GM12891 (cell line): Measurements from ENCODE around the gene CMTM2.
"Not testable (repeated sequence)": the region's sequence is repeated elsewhere in the genome, so short reads cannot be mapped to it uniquely, and the experiment has no call there.

Experiments
- DNase-seq: peaks from one replicate; pipeline ENCODE4 v3.0.0; 2011; ENCODE audit warnings: low spot score; ENCODE audit not compliant: insufficient read length
- FAIRE-seq: peaks from 2 replicates; lab custom pipeline; 2011; peaks lifted over from hg19 to GRCh38; lab: Jason Lieb, UNC
- PAX5 ChIP-seq: IDR thresholded peaks from 2 replicates; pipeline ENCODE4 v1.6.1; 2011; ENCODE audit warnings: low read length, moderate library complexity, mild to moderate bottlenecking; ENCODE audit not compliant: insufficient read depth, severe bottlenecking
- POLR2A ChIP-seq: IDR thresholded peaks from 2 replicates; pipeline ENCODE4 v1.6.1; 2011; ENCODE audit warnings: low read depth, low read length, control low read depth
- POLR2AphosphoS5 ChIP-seq: IDR thresholded peaks from 2 replicates; pipeline ENCODE4 v1.6.1; 2011; ENCODE audit warnings: low read depth, low read length, control low read depth
- POU2F2 ChIP-seq: IDR thresholded peaks from 2 replicates; pipeline ENCODE4 v1.6.1; 2011; ENCODE audit warnings: low read depth, mild to moderate bottlenecking, control low read depth, low read length, moderate library complexity
- SPI1 ChIP-seq: IDR thresholded peaks from 2 replicates; pipeline ENCODE4 v1.6.1; 2011; ENCODE audit warnings: low read depth, low read length, control low read depth
- TAF1 ChIP-seq: IDR thresholded peaks from 2 replicates; pipeline ENCODE4 v1.6.1; 2011; ENCODE audit warnings: low read depth, low read length, control low read depth

CMTM2 gene

DNA sequence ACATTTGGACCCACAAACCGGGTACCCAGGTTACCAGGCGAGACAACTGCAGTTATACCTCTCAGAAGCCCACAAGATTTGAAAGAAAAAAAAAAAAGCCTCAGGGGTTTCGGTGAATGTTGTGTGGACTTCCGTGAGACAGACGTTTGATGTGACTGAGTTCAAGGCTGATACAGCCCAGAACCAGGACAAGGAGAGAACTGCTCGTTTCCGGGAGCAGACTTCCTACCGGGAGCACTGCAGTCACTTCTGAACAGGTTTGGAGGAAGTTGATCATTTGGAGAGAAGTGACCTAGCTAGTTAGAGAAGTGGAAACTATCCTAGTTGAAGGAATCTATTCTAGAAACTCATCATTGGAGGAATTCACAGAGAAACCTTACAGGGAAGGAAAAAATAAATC lies 26.0 kb upstream of the CMTM2 start:
- TF ChIP-seq SPI1 (no peak), POU2F2 (no peak), PAX5 (no peak)
- no peak for DNase-seq
- FAIRE-seq: no peak

- FAIRE-seq: no peak
- TF ChIP-seq TAF1 (no peak), POU2F2 (no peak), PAX5 (no peak), SPI1 (no peak), POLR2A (no peak), POLR2AphosphoS5 (no peak)
- DNase-seq: no peak
Measured at GRCh38 chr16:66554021-66554420, 25.2 kb upstream of the CMTM2 start.

GRCh38 chr16:66554495-66554894 lies 24.8 kb upstream of the CMTM2 start:
- DNase-seq (no peak), FAIRE-seq (no peak)
- TF ChIP-seq SPI1 (no peak), POLR2A (no peak), PAX5 (no peak)

GRCh38 chr16:66560107-66560506 lies 19.2 kb upstream of the CMTM2 start:
- DNase-seq (no peak), FAIRE-seq (no peak)
- no peak for TF ChIP-seq POLR2A
- no peak for TF ChIP-seq POLR2AphosphoS5
- TF ChIP-seq SPI1: no peak
- TF ChIP-seq POU2F2: no peak
- TF ChIP-seq TAF1: no peak
- TF ChIP-seq PAX5: no peak

DNA sequence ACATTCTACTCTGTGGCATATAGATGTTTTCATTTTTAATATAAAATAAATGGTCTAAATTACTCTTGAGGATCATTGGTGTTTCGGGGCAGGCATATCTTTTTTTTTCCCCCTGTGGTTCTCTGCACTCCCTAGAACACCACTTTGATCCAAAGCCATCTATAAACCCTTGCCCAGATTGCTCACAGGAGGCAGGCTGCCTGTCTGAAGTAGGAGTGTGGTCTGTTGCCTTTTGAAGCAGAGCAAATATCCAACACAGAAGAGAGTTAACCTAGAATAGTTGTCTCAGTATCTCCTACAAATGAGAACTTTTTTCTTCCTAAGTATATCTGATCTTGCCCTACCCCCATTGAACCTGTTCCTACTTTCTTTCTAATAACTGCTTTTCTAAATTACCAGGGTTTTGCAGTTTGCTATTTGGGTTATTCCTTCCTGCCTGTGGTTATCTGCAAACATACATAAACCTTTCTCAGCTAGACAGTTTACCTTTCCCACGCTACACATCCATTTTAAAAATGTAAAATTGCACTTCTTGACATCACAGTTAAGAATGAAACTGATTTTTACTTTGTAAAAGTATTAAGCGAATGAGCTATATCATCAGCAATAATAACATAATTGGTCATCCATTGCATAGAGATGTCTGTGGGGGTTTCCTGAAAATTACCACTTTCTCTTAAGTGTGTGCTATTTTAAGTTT lies 17.7 kb upstream of the CMTM2 start:
- TF ChIP-seq POU2F2: no peak
- DNase-seq: no peak
- no peak for FAIRE-seq

DNA sequence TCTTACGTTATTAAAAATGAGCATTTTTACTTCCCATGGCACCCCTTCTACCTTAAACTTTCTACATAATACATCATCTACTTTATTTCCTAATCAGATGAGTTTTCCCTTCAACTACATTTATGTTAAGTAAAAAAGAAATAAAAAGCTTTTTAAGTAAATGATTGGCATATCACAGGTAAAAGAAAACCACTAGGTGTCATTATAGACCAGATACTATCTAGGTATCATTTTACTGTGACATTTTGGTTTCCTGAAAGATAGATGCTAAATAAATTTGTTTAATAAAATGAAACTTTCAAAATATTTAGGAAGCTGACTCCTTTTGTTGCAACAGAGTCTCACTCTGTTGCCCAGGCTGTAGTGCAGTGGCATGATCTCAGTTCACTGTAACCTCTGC lies 16.9 kb upstream of the CMTM2 start:
- no peak for FAIRE-seq
- no peak for DNase-seq
- no peak for TF ChIP-seq SPI1
- no peak for TF ChIP-seq POLR2A
- no peak for TF ChIP-seq POLR2AphosphoS5
- TF ChIP-seq PAX5: no peak
- no peak for TF ChIP-seq POU2F2
- TF ChIP-seq TAF1: no peak

DNA sequence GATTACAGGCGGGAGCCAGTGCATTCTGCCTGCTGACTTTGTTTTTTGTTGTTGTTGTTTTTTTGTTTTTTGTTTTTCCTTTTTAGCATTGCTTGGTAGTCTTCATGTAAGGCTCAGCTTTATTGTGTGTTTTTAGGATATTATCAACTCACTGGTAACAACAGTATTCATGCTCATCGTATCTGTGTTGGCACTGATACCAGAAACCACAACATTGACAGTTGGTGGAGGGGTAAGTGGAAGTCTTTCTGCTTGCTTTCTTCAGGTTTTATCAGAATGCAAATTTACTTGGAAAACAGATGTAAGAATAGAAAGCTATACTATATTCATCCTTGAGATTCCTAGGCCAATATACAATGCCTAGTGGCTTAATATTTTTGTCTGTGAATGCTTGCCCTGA lies 16.3 kb upstream of the CMTM2 start:
- DNase-seq (no peak), FAIRE-seq (no peak)
- no peak for TF ChIP-seq SPI1
- no peak for TF ChIP-seq POU2F2
- no peak for TF ChIP-seq TAF1
- TF ChIP-seq POLR2AphosphoS5: no peak
- no peak for TF ChIP-seq PAX5
- TF ChIP-seq POLR2A: no peak

DNA sequence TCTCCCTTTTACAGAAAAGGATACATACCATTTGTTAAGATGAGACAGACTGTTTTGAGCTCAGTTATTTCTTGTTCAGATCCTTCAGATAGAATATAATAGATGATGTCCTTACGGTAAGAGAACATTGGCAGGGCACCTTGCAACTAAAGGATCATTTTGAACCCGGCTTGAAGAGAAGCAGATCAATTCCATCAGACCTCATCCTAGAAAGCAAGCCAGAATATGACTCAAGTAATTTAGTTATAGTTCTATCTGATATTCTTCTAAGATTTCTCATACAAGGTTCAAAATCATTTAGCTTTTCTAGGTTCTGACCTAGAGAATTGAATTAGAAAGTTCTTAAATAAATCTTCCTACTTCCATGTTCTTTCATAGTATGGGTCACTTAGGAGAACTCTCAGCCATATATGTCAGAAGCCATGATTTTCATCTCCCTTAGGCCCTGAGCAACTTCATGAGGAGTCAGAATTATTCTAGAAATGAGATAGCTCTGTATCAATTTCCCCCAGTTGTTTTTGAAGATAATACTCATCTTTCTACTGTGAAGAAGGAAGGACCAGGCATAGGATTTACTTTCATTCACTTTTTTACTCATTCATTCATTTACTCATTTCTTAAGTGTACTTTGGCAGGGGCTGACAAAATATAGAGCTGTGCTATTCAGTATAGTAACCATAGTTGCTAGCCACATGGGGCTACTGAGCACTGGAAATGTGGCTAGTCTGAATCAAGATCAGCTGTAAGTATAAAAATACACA lies 15.5 kb upstream of the CMTM2 start:
- TF ChIP-seq POLR2AphosphoS5 (no peak), POU2F2 (no peak), POLR2A (no peak), SPI1 (no peak), PAX5 (no peak), TAF1 (no peak)
- no peak for DNase-seq
- FAIRE-seq: no peak

DNA sequence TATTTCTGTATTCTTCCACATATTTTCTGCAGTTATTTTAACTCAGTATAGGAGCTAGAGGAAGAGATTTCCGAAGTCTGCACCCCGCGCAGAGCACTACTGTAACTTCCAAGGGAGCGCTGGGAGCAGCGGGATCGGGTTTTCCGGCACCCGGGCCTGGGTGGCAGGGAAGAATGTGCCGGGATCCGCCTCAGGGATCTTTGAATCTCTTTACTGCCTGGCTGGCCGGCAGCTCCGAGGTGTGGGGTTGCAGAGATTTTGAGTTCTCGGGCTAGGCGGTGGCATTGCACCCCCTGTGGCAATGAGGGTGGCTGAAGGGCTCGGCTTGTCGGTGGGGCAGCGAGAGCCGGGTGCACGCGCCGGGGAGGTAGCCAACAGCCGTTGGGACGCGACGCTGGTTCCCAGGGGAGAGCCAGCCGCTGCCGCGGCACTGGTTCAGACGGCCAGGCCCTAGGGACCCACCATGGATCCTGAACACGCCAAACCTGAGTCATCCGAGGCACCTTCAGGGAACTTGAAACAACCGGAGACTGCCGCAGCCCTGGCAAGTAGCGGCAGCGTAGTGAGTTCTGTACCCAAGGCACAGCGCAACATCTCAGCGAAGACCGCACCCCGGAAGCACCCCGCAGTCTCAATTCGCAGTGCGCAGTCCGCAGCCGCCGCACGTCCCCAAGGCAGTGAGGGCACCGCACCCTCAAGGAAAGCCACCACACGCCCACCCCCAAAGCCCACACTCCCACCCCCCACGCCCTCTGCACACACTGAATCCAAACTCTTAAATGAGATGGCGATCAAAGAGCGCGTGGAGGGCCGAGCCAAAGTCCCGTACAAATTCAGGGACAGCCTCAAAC lies 13.0 kb upstream of the CMTM2 start, which contains the start of gene CMTM1:
Gene CMTM1, plus strand, starts transcription at position 389 of the 851 bp plus-strand sequence. Its CDS starts 75 bp downstream, at position 464.
- TF ChIP-seq POLR2A: no peak
- no peak for TF ChIP-seq POU2F2
- no peak for TF ChIP-seq TAF1
- TF ChIP-seq POLR2AphosphoS5: no peak
- TF ChIP-seq PAX5: no peak
- no peak for TF ChIP-seq SPI1
- DNase-seq: no peak
- no peak for FAIRE-seq

DNA sequence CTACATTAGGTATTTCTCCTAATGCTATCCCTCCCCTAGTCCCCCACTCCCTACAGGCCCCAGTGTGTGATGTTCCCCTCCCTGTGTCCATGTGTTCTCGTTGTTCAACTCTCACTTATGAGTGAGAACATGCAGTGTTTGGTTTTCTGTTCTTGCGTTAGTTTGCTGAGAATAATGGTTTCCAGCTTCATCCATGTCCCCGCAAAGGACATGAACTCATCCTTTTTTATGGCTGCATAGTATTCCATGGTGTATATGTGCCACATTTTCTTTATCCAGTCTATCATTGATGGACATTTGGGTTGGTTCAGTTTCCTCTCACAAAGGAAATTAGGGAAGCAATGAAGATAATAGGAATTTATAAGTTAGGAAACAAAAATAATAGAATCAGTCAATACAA lies 12.0 kb upstream of the CMTM2 start:
- DNase-seq, FAIRE-seq: not testable (repeated sequence)
